ENCODE measurements around the gene KCNIP3.

Gene KCNIP3

DNA sequence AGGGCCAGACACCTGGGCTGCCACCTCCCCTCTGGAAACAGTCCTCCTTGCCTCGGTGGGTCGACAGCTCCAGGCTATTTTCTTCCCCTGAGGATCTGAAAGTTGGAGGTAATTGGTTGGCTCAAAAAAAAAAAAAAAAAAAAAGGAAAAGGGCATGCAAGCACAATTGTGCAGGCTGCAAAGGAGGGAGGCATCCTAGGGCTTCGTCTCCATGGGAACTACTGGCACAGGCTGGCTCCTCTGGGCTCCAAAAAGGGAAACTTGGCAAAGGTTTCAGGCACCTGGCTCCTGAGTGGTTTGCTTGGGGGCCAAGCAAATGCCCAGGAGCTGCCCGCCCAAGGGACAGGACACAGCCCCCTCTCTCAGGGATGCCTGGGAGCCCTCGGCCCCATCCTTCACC, 1.1 kb upstream of the KCNIP3 start:
- DNase-seq (ENCODE audit: low read depth in 2 of 2): no peak

DNA sequence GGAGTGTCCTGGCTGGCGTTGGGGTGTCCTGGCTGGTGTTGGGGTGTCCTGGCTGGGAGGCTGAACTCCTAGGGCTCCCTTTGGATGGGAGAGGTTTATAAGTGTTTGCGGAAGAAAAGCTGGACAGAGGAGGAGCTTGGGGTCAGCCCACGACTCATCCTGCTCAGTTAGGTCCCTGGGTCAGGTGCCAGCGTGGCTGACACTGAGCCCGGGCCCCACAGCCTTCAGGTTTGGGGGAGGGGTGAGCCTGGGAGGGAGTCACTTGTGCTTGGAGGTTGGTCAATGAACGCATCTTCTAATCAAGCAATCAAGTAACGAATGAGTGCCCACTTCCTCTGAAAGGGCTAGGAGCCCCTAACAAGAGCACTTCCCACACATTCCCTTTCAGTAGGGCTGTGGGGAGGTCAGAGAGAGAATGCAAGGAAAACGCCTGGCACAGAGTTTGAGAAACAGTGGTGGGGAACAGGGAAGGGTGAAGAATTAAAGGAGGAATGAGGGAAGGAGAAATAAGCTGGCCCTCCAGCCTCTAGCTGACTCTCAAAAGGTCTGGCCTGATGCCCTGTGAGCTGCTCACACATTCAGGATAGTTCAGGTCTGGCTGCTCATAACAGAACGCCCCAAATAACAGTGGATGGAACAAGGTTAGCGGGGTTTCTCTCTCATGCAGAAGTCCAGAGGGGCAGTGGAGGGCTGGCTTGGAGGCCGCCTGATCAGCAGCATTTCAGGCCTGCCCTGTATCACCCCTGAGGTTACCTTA, 670 bp downstream of the KCNIP3 start:
- DNase-seq (ENCODE audit: low read depth in 2 of 2): no peak

DNA sequence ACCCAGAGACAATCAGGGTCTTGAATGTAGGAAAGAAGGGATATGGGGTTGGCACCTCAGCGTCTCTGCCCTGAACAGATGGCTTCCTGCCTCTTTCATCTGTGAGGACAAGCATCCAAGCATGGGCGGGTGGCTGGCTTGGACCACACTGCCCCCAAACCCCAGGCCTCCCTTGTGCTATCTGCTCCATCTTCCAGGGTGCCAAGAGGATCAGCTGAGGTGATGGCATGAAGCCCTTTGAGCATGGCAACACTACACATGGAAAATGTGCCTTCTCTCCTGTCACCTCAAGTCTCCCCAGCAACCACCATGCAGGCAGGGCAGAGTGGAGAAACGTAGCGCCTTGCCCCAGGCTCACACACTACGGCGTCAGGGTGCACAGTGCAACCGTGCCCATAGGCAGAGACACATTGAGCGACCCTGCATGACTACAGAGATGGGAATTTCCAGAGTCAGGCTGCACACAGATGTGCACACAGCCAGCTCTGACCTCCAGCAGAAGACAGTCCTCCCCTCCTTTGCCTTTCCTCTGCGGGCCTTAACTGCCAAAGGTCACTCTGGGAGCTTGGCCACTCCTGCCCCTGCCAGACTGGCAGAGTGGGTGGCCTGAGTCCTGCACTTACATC, 1.5 kb downstream of the KCNIP3 start:
- DNase-seq (ENCODE audit: low read depth in 2 of 2): no peak

DNA sequence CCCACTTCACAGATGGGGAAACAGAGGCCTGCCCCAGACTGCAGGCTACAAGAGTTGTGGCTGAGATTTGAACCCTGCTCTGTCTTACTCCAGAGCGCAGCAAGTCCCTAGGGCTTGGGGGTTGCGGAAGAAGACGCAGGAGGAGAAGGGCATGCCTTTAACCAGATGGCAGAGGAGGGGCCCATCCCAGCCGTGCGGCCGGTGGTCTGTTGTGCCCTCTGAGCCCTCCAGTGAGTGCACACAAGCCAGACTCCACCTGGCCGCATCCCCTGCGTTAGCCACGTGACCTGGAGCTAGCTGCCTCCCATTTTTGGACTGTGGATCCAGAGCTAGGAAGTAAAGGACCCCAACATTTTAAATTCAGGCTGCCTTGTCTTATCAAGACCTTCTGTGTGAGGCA, 2.8 kb downstream of the KCNIP3 start:
- no peak for DNase-seq (ENCODE audit: low read depth in 2 of 2)

DNA sequence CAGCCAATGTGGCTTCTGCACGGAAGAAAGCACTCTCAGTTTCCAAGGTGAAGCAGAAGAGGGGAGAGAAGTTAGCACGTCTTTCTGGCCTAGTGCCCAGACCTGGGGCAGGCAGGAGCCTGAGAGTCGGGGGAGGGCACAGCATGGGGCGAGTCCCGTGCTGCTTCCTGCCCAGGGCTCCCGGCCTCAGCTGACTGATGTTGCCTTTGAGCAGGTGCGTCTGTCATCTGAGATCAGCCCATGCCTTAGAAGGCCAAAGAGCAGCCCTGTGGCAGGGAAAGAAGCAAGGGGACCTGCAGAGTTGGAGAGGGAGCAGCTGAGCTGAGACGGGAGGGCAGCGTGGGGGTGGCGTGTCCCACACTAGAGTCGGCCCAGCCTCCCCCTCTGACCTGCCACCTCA, 3.3 kb downstream of the KCNIP3 start:
- no peak for DNase-seq (ENCODE audit: low read depth in 2 of 2)

DNA sequence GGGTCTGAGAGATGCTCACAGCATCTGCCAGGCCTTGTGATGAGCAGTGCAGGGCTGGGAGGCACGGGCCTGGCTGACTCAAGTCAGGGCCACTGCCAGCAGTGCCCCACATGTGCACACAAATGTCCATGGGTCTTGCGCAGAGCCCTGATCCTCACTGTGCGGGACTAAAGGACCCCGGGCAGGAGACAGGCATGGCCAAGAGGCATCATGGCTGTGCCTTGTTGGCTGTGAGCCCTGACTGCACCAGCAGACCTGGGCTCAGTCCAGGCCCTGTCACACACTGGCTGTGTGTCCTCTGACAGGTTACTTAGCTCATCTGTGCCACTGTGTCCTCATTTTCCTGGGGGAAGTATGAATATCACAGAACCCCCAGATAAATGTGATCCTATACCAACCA, 4.0 kb downstream of the KCNIP3 start:
- DNase-seq (ENCODE audit: low read depth in 2 of 2): no peak

DNA sequence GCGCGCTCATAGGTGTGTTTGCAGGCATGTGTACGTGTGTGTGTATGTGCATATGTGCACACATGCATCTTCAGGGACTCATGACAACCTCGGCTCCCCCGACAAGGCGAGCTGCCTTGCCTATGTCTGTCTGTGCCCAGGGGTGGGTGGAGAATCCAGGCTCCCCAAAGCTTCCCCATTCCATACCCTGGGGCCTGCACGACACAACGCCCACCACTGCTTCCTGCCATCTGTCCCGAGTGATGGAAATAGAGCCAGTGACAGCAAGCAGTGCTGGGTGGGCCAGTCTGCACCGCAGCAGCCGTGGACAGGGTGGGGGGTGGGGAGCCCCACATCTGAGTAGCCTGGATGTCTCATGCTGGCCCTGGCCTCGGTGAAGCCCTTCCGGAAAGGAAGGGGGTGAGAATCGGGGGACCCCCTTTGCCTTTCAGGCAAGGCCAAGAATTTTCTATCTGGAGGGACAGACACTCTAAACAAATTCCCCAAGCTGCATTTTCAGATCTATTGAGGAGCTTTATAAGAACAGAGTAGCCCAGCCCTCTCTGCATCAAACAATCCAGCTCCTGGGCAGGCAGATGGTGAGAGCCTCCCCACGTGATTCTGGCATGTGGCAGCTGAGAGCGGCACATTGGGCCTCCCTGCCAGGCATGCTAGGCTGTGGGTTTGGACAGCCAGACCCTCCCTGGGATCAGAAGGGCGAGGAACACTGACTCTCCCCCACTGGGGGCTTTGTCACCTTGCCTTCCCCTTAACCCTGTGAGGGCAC, 4.9 kb downstream of the KCNIP3 start:
- DNase-seq (ENCODE audit: low read depth in 2 of 2): no peak

DNA sequence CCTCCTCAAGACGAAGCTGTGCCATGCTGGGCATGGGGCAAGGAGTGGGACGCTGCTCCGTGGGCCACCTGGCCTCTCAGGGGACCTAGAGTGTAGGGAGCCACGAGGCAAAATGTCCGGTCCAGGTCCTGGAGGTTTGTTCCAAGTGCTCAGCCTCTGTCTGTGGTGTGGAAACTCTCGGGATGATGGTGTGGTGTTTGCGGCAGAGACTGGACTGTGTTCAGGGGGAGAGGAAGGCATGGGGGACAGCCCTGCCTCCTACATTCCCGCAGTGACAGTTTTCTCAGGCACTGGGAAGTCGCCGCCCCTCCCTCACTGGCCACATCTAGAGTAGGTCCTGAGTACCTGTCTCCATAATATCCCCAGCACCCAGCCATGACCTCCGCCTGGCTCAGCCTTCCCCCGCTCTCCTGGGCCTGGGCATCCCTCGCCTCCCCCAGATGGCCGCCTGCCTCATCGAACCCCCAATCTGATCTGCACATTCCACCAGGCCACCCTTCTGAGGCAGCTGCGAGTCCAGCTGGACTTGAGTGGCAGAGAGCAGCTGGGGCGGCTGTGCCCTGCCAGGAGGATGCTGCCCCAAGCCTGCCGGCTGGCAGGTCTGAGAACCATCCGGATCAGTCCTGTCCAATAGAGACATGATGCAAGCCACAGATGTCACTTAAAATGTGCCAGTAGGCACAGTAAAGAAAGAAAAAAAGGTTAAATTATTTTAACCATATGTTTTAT, 6.2 kb downstream of the KCNIP3 start:
- no peak for DNase-seq (ENCODE audit: low read depth in 2 of 2)

DNA sequence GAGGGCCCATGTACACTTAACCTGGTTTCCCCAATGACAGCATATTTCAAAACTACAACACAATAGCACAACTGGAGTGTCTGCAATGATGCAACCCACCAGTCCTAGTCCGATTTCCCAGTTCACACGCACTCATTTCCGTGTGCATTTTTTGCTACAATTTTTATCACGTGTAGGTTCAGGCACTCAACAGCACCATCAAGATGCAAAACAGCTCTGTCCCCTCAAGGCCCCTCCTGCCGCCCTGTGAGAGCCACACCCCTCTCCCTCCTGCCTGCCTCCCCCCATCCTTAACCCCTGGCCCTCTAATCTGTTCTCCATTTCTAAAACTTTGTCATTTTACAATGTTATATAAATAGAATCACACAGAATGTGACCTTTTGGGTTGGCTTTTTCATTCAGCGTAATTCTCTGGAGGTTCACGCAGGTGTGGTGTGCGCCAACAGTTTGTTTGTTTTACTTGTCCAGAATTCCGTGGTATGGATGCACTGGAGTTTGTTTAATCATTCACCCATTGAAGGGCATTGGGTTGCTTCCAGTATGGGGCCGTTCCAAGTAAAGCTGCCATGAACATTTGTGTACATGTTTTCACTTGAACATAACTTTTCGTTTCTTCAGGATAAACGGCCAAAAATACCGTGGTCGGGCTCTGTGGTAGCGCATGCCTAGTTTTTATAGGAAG, 8.4 kb downstream of the KCNIP3 start:
- DNase-seq (ENCODE audit: low read depth in 2 of 2): no peak

DNA sequence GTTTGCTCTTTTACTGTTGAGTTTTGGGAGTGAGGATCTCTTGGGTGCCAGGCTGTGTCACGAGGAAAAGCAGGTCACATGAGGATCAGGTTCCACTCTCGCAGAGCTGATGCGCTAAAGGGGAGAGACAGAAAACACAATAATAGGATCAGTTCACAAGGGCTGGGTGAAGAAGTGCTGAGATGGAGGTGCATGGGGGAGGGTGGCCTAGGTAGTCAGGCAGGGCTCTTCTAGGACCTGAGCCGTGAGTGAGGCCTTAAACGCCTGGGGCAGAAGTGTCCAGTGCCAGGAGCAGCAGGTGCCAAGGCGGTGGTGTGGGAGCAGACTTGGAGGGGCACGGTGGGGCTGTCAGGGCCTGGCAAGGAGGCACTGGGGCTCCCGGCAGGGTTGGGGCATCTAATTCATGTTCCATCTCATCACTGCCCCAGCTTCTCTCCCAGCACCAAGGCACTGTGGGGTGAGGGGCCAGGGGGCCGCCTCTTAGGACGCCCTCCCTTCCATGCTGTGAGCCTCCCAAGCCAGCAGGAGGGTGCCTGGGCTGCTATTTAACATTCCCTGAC, 9.3 kb downstream of the KCNIP3 start:
- DNase-seq (ENCODE audit: low read depth in 2 of 2): no peak

DNA sequence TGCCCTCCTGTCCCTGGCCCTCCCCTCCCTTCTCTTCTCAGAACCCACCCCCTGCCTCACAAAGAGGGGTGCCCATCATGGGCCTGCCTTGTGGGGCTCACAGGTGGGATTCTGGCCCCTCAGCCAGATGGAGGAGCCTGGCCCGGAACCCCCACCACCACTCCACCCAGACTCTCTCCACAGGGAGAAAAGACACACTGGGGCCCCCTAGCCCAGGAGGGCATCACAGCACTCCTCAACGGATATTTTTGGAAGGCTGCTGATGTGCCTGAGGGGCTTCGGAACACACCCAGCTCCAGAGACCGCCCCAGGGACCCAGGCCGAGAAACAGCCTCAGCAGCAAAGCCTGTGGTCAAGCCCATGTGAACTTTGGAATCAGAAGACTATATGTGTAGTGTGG, 9.9 kb downstream of the KCNIP3 start:
- no peak for DNase-seq (ENCODE audit: low read depth in 2 of 2)

DNA sequence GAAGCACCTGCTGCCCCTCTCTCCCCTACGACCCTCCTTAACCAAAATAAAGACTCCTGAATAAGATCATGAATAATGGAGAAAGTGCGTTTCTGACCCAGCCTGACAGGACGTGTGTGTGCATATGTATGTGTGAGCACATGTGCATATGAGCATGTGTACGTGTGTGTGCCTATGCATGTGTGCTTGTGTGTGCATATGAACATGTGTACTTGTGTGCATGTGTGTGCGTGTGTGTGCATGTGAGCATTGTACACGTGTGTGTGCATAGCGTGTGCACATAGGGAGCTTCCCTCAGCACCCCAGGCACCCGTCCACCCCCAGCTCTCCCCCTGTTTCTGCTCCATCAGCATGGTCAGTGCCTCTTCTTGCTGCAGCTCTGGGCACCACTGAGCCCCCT, 10.7 kb downstream of the KCNIP3 start:
- no peak for DNase-seq (ENCODE audit: low read depth in 2 of 2)

DNA sequence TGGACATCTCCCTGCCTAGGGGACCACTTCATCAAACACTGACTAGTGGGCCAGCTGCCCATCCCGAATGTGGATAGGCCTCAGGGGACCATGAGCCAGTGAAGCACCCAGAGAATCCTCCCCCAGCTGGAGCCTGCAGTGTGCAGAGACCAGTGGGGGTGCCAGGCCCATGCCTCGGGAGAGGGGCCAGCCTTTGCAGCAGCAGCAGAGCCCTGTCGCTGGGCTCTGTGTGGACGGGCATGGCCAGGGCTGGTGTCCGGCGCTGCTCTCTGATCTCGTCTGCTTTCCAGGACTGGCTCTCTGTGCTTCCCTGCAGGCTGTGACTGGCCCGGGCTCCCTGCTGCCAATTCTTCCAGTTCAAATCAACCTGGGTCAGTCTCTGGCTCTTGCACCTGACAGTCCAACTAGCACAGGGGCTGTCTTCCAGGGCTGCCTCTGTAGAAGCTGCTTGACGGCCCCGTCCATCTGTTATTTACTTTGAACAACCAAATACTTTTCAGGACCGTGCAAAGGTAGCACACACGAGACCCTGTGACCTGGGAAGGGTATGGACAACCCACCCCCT, 11.4 kb downstream of the KCNIP3 start:
- DNase-seq (ENCODE audit: low read depth in 2 of 2): no peak

DNA sequence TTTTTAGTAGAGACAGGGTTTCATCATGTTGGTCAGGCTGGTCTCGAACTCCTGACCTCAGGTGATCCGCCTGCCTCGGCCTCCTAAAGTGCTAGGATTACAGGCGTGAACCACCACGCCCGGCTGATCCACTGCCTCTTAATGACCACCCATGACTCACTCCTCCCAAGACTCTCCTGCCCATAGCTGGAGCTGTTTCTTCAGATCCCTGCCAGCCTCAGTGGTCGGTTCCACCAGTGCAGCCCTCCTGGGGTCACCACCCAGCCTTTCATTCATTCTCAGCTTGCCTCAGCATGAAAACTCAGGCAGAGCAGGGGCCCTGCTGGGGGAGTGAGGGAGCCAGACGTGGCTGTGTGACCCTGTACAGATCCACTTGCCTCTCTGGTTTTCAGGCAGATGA, 12.5 kb downstream of the KCNIP3 start:
- DNase-seq (ENCODE audit: low read depth in 2 of 2): no peak

DNA sequence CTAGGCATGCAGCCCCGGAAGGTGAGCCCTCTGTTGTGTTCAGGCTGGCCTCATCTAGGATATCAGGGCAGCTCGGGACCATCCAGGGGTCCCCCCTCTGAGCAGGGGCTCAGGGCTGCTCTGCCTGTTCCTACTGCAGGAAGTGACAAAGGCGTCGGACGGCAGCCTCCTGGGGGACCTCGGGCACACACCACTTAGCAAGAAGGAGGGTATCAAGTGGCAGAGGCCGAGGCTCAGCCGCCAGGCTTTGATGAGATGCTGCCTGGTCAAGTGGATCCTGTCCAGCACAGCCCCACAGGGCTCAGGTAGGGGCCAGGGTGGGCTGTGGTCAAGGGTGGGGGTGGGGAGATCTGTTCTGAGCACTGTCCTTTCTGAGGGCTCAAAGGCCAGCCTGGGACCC, 13.1 kb downstream of the KCNIP3 start:
- DNase-seq (ENCODE audit: low read depth in 2 of 2): no peak

DNA sequence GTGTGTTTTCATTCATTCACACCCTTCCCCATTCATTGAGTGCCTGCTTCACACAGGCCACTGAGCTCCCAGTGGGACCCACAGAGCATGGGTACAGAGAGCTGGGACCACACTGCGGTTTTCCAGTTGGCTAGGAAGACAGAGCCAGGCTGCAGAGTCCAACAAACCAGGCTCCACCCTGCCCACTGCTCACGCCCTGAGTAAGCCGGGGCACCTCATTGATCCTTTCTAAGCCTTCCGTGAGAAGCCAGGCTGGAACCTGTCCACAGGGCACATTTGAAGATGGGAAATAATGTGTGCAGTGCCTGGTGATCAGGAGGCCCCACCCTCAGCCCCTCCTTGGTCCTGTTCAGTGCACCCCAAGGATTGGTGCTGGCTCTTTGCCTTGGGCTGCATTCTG, 13.5 kb downstream of the KCNIP3 start:
- DNase-seq (ENCODE audit: low read depth in 2 of 2): no peak

DNA sequence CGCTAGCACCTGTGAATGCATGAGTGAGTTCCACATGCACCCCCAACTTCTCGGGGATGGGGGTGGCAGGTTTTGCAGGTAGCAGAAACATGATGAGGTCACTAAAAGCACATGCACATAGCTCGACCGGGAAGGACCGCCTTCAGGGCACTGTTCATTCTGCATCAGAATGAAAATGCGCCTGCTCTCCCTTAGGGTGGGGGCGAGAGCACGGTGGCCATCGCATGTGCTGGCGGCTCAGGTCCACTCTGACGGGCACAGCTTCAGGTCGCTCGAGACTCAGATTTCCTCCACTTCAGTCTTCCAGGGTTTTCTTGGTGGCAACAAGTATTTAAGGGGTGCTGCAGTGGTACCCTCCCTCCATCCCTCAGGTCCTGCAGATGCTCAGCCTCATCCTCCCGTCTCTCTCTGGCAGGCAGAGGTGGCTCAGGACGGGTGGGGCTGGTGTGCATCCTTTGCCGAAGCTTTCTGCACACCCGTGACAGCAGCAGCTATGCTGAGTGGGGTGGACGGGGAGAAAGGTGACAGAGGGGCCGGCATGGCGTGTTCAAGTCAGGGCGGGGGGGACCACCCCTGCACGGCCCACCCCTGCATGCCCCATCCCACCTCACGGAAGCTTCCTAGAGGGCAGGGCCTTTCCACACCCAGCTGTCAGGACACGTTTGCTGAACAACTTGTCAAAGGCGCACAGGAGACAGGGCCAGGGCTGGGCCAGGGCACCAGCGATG, 14.8 kb downstream of the KCNIP3 start:
- no peak for DNase-seq (ENCODE audit: low read depth in 2 of 2)

DNA sequence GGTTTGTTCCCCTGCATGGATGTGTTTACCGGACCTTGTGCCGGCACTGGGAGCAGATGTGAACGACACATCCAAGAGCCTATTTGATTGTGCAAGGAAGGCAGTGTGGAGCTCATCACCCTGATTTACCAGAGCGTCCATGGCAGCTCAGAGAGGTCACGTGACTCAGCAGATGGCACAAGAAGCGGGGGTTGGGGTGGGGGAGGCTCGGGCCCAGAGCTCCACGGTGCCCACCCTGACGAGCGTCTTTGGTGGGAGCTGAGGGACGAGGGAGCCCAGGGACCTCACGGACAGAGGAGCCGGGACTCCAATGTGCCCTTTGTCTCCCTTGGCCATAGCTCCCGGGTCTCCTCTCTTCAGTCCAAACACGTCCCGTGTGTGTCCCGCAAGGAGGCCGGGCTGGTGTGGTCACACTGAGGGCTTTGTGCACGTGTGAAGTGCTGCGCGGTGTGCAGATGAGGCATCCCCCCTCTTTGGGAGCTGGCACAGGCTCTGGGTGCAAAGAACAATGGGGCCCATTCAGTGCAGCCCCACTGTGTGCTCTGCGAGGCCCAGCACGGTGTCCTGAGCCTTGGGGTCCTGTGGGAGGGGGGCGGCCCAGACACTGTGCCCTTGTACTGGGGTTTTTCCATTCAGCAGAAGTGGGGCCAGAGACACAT, 15.5 kb downstream of the KCNIP3 start:
- DNase-seq (ENCODE audit: low read depth in 2 of 2): no peak

DNA sequence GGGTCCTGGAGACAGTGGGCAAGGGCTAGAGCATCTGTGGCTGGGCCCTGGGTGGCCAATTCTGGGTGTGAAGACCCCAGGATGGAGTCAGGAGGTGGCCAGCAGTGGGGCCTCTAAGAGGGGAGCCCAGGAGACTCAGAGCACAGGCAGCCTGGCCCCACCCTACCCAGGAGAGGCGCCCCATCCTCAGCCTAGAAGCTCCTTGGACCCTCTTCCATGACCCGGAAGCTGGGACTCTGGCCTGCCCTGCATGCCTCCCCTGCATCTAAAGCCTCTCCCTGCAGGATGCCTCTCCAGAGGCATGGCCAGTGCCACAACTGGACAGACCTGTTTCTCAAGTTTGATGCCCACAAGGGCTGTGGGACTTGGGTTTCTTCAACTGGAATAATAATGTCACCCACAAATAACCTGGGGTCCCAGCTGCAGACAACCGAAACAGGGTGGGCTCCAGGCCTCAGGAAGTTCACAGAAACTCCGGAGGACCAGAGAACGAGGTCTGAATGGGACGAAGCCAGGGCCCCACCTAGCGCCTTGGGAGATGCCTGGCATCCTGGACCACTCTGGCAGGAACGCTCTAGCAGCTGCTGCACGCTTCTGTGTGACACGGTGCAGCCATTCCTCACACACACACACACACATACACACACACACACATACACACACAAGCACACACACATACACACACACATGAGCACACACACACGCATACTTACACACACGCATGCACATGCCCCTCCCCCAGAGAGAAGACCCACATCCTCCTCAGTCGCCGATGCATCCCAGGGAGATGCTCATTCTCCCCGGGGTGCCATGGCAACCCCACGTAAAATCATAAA, 16.4 kb downstream of the KCNIP3 start:
- DNase-seq (ENCODE audit: low read depth in 2 of 2): no peak

Measured in stimulated activated CD4-positive, alpha-beta T cell treated with anti-CD3 and anti-CD28 coated beads, Interleukin-12 subunit alpha, Interleukin-12 subunit beta, amount 100 ng/mL, for 24 hours (primary cell).